Measurements from ENCODE around the gene TENM4.

TENM4 gene

GRCh38 chr11:78666675-78667160 lies 774.1 kb downstream of the TENM4 start:
- no peak for DNase-seq

- DNase-seq, result no peak
Measured at GRCh38 chr11:78664636-78665035, 776.2 kb downstream of the TENM4 start.

- DNase-seq, result no peak
Measured at GRCh38 chr11:78662811-78663210, 778.0 kb downstream of the TENM4 start.

- no peak for DNase-seq
Measured at GRCh38 chr11:78660471-78660870, 780.4 kb downstream of the TENM4 start.

- peak; percentile 94 for DNase-seq
Measured at GRCh38 chr11:78659326-78660270, 781.2 kb downstream of the TENM4 start.

GRCh38 chr11:78657968-78658839 lies 782.6 kb downstream of the TENM4 start:
- no peak for DNase-seq

- DNase-seq, result no peak
Measured at GRCh38 chr11:78657441-78657840, 783.4 kb downstream of the TENM4 start.

- no peak for DNase-seq
Measured at GRCh38 chr11:78656984-78657383, 783.8 kb downstream of the TENM4 start.

GRCh38 chr11:78656327-78656726 lies 784.5 kb downstream of the TENM4 start:
- DNase-seq, result no peak

- no peak for DNase-seq
Measured at GRCh38 chr11:78655561-78655960, 785.3 kb downstream of the TENM4 start.

- DNase-seq, result no peak
Measured at GRCh38 chr11:78654866-78655265, 786.0 kb downstream of the TENM4 start.

- DNase-seq, result no peak
Measured at GRCh38 chr11:78654071-78654470, 786.8 kb downstream of the TENM4 start.

- no peak for DNase-seq
Measured at GRCh38 chr11:78653294-78653909, 787.4 kb downstream of the TENM4 start.

- DNase-seq, result no peak
Measured at GRCh38 chr11:78652843-78653239, 788.0 kb downstream of the TENM4 start.

GRCh38 chr11:78651923-78652842 lies 788.6 kb downstream of the TENM4 start:
- DNase-seq, result no peak

- DNase-seq, result no peak
Measured at GRCh38 chr11:78651136-78651775, 789.6 kb downstream of the TENM4 start.

- DNase-seq, result no peak
Measured at GRCh38 chr11:78649361-78650215, 791.2 kb downstream of the TENM4 start.

GRCh38 chr11:78647986-78648875 lies 792.6 kb downstream of the TENM4 start:
- DNase-seq, result peak; percentile 90

- no peak for DNase-seq
Measured at GRCh38 chr11:78647266-78647915, 793.4 kb downstream of the TENM4 start.

Measured in NCI-H1105 treated with DMSO at 0.1 percent for 48 hours (cell line).